Measurements from ENCODE around the gene TCF12.

TCF12 gene

DNA sequence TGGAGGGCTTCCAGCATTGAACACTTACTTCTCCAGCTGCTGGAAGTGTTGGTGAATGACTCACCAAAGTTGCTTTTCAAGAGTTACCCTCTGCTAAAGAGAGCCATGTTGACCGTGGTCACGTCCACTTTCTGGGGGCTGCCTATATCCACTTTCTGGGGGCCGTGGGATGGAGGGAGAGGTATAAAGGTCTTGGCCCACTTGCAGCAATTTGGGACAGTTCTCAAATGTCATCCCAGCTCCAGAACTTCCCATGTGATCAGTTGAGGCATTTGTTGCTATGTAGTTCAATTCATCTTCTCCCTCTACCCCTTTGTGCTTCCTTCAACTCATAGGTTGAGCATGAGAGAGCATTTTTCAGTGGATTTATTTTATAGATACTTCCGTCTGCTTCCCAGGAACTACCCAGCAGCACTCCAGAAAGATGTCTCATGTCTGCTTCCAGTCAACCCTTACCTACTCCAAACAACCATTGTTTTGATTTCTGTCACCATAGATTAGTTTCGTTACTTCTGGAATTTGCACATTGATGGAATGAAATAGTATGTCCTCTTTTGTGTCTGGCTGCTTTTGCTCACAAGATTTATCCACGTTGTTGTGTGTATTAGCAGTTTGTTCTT is 130.6 kb downstream of the TCF12 start:
- DNase-seq (ENCODE audit: low spot score), result no peak

GRCh38 chr15:57053470-57053869 is 135.0 kb downstream of the TCF12 start:
- no peak for DNase-seq (ENCODE audit: low spot score)

DNA sequence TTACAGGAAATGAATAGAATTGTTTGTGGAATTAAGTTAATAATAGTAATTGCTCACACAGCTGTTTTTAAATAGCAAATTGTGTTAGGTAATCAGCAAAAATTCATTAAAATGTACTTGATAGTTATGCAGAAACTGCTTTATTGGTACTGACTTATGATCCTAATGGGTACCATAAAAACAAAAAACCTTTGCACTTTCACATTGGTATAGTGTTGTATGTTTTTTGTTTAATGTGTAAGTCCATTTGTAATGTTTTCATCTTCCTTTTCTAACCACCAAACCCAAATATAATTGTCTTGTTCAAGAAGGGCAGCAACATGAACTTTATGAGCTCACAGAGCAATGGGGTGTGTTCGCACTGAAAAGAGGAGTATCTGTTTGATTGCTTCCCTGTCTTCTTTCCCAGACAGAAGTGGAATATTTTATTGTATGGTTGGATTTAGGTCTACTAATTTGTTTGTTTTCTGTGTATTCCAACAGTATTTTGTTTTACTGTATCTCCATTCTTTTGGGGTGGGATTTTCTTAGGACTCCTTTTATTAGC is 135.8 kb downstream of the TCF12 start:
- no peak for DNase-seq (ENCODE audit: low spot score)

GRCh38 chr15:57056357-57056756 is 137.9 kb downstream of the TCF12 start:
- DNase-seq (ENCODE audit: low spot score), result no peak

DNA sequence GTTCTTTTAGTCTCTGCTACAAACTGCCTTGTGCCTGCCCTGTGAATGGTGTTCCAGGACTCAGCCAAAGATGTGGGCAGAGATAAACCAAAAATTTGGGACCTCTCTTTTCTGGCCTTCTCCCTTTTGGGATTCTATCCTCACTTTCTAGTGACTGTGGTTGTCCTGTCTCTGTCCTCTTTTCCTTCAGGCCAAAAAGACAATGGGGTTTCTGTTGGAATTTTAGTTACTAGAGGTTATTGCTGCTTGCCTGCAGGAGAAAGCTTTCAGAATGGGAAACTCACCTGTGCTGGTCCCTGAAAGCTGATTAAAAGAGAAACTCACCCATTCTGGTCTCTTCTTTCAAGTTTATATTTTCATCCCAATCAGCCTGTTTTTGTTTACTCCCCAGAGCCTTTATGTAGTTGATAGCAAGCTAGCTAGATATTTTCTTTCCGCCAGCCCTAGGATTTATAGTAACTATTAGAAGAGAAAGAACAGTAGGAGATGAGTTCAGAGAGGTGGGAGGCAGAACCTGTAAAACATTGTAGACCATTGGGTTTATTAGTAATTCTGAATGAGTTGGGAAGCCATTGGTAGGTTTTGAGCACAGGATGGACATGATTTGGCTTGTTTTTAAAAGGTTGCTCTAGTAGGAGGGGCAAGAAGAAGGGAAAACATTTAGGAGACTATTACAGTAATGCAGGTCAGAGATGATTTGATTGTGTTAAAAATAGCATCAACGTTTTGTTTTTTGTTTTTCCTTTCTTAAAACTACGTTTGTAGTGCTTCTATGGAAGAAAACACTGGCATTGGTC is 138.9 kb downstream of the TCF12 start:
- no peak for DNase-seq (ENCODE audit: low spot score)

DNA sequence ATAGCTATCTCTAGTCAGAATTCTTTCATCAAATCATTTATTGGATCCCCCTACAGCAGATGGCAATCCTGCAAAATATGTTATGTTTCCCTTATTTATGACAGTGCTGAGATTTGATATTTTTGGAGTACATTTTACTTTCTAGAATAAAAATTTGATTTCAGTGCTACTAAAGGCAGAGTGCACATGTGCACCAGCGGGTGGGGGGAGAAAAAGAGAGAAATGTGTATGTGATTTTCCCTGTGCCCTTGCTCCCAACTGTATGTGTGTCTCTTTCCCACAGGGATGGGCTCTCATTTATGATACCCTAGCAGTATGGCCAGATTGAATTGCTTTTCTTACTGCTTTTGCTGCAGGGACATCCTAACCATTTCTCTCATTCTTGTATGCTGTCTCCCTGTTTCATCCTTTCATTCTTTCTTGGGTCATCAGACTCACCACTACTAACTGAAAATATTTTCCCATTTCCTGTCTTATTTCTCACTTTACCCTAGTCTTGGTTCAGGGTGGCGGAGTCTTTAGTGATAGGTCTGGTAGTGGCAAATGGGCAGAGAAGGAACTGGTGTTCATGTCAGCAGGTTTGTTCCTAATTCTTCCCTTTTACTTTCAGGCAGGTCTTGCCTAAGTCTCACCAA is 140.7 kb downstream of the TCF12 start:
- DNase-seq (ENCODE audit: low spot score), result no peak

DNA sequence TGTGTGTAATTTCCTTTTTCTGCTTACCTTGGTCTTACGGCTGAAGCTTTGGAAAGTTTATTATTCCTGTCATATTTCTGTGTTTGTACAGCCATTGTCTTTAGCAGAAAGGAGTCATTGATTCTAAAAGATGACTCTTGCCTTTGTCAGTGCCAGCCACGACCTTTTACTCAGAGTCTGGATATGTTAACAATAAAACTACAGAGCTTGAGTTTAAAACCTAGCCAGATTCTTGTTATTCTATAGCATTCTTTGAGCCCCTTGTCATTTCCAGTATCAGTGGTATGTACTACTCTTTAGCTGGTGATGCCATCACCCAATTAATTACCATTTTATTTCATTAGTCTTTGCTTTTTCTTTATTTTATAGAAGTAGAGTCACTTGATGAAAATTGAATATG is 142.4 kb downstream of the TCF12 start:
- no peak for DNase-seq (ENCODE audit: low spot score)

- no peak for DNase-seq (ENCODE audit: low spot score)
Measured at GRCh38 chr15:57061281-57061680, 142.8 kb downstream of the TCF12 start.

GRCh38 chr15:57061696-57062095 is 143.3 kb downstream of the TCF12 start:
- no peak for DNase-seq (ENCODE audit: low spot score)

- no peak for DNase-seq (ENCODE audit: low spot score)
Measured at GRCh38 chr15:57064033-57064432, 145.6 kb downstream of the TCF12 start.

DNA sequence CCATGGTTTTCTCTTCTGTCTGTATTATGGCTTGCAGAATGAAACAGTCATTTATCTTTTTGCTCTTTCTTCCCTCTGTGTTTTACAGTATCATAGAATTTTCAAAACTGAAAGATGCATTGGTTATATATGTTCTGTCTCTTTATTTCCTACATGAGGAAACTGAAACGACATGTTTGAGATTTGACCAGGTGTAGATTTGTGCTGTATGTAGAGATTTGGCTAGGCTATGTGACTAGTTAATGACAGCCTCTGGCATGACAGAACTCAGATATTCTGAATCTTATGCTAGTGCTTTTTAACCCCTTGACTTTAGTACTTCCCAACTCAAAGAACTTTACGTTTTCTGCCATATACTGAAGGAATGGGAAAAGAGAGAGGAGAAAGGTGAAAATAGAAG is 151.0 kb downstream of the TCF12 start:
- DNase-seq (ENCODE audit: low spot score), result no peak

DNA sequence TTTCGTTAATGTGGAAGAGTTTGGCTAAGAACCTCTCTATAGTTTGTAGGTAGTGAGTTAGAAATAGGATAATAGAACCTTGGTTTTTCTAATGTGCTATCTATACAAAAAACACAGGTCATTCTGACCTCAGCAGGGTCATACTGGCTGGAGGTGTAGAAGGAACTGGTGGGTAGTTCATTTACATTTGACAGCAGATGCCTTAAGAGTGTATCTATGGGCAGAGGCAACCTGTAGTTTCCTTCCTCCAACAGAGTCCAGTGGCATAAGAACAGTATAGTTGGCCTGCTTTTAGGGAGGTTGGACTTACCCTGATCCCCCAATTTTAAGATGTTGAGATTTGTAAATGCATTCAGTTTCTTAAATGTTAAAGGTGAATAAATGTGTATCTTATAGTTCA is 152.2 kb downstream of the TCF12 start:
- no peak for DNase-seq (ENCODE audit: low spot score)

- DNase-seq (ENCODE audit: low spot score), result no peak
Measured at GRCh38 chr15:57079446-57079845, 161.0 kb downstream of the TCF12 start.

DNA sequence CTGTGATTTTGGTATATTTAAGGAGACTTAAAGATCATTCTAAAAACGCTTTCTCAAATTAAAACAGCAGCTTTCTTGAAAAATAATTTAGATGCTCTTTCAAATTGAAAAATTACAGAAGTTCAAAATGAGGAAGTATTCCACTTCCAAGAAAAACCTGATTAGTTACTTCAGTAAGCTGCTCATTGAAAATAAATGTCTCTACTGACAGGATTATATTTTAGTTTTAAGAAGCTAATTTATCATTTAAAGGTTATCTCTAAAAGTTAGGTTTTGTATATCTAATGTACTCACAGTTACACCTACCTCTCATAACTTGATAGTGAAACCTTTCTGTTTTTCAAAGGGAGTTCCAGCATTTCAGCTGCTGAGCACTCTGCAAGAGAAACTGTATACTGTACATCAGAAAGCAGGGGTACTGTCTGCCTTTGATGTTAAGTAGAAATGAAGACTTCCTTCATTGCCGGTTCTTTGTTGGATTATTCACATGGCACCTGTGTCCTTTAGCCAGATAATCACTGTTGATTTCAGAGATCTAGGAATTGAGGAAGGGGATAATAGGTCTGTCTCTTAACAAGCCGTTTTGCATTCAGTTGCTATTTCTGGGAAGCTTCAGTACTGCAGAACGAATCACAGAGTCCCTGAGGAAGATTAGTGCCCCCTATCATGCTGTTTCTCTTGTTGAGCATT is 161.6 kb downstream of the TCF12 start:
- DNase-seq (ENCODE audit: low spot score), result no peak

- no peak for DNase-seq (ENCODE audit: low spot score)
Measured at GRCh38 chr15:57082054-57082728, 163.7 kb downstream of the TCF12 start.

GRCh38 chr15:57084192-57084591 is 165.7 kb downstream of the TCF12 start:
- DNase-seq (ENCODE audit: low spot score), result no peak

DNA sequence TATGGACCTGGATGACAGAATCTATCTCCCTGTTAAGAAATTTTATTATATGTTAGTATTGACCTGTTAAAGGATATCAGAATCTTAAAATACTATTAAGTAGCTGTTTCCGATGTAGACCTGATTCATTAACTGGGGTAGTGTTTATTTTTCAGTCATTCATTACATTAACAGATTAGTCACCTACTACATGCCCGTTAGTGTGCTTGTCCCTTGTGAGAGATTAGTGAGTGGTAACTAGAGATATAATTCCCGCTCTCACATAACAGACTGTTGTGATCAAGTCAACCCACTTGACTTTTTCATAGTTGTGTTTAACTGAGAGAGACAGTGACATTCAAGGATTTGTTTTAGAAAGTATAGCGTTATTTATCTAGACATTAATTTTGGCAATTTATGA is 166.8 kb downstream of the TCF12 start:
- DNase-seq (ENCODE audit: low spot score), result no peak

DNA sequence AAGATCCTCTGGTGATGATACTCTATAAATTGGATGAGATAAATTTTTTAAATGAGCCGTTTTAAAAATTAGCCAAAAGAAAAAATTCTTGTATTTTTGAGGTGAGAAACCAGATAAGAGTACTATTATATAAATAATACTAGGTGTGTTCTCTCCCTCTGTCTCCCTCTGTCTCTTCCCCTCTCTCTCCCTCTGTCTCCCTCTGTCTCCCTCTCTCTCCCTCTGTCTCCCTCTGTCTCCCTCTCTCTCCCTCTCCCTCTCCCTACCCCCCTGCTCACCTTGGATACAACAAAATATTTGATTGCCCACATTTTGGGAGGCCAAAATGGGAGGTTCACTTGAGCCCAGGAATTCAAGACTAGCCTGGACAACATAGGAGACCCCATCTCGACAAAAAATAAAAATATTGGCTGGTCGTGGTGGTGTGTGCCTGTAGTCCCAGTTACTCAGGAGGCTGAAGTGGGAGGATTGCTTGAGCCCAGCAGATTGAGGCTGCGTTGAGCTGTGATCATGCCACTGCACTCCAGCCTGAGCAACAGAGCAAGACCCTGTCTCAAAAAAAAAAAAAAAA is 168.5 kb downstream of the TCF12 start:
- no peak for DNase-seq (ENCODE audit: low spot score)

DNA sequence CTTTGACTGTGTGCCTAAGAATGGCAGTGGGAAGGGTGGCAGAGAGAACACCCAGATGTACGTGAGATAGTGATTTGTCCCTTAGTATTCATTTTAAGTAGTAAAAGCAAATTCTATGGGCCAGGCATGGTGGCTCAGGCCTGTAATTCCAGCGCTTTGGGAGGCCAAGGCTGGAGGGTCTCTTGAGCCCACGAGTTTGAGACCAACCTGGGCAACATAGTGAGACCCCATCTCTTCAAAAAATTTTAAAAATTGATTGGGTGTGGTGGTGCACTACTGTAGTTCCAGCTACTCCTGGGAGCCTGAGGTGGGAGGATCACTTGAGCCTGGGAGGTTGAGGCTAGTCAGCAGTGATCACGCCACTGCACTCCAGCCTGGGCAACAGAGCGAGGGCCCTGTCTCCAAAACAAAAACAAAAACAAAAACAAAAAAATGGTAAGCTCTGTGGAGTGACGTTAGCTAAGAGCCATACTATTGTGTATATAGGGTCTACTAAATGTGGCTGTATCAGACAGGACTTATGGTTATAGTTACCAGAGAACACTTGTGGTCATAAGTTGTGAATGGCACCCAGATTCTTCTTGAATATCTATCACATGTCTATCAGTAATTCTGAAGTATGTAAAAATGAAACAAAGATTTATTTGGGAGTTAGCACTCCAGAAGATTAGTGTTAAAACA is 171.5 kb downstream of the TCF12 start:
- DNase-seq (ENCODE audit: low spot score), result no peak

- DNase-seq (ENCODE audit: low spot score), result no peak
Measured at GRCh38 chr15:57090496-57090859, 172.0 kb downstream of the TCF12 start.

- no peak for DNase-seq (ENCODE audit: low spot score)
Measured at GRCh38 chr15:57091636-57092035, 173.2 kb downstream of the TCF12 start.
